ENCODE data around the gene CTDP1. TPM values are rescaled to one million over a fixed set of nuclear protein-coding genes. Genes with fewer than 3 reads are reported as not detected.

Gene CTDP1
- total RNA-seq, 1 donor from 2014 or later = 10.2 TPM

DNA sequence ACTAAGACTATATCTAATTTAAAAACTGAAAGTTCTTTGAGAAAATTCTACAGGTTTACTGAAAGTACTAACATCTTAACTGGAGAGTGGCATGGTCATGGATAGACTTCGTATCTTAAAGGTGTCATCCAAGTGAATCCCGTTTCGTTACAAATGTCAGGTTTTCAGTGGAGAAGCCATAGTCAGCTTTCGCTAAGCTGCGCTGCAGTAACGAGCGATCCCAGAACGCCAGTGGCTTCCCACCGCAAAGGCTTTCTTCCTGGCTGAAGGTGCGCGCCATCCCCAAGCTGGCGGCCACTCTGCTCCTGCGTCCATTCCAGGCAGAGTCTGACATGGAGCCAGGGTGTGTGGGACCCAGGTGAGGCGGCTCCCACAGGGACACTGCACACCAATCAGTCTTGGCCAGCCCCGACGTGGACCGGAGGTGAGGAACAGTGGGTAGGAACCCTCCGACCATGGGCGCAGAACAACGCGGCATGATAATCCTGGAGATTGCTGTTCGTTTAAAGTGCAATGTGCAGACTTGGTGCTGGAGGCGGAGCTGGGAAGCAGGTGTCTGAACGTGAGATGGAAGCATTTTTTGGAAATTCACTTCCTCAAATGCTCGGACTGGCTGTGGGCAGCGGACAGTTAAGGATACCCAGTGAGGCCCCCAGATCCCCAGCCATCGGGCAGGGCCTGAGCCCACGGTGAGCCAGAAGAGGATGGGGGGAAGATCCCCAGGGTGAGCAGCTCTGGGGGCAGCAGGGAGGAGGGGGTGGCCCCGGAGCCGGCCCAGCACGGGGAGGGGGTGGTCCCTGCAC lies 90.3 kb downstream of the CTDP1 start:
- ATAC-seq = no peak
- intact Hi-C loops (cut with micrococcal nuclease) = no loop called here
- no peak for DNase-seq

DNA sequence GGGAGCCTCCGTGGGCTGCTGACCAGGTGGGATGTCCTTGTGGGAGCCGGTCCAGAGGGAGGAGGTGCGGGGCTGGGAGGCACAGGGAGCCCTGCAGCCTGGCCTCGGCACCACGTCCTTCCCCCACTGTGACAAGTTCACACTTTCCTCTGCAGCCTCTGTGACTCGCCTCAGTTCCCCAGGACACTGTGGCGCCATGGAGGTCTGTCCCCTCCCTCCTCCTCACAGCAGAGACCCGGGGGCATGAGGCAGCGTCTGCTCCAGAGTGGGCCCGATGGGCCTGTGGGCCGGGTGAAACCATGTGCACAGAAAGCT lies 90.9 kb downstream of the CTDP1 start:
- intact Hi-C loops (cut with micrococcal nuclease) = no loop called here
- DNase-seq (no peak), ATAC-seq (no peak)

DNA sequence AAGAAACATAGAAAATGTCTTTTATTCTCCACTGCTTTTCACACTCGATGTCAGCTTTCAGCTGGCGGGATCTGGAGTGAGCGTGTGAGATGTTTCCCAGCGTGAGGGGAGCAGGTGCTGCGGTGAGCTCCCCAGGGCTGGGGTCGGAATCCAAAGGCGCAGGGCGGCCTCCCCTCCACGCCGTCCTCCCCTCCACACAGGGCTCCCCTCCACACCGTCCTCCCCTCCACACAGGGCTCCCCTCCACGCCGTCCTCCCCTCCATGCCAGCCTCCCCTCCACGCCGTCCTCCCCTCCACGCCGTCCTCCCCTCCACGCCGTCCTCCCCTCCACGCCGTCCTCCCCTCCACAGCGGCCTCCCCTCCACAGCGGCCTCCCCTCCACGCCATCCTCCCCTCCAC lies 91.2 kb downstream of the CTDP1 start:
- intact Hi-C loops (cut with micrococcal nuclease) = no loop called here
- DNase-seq = no peak
- no peak for ATAC-seq

DNA sequence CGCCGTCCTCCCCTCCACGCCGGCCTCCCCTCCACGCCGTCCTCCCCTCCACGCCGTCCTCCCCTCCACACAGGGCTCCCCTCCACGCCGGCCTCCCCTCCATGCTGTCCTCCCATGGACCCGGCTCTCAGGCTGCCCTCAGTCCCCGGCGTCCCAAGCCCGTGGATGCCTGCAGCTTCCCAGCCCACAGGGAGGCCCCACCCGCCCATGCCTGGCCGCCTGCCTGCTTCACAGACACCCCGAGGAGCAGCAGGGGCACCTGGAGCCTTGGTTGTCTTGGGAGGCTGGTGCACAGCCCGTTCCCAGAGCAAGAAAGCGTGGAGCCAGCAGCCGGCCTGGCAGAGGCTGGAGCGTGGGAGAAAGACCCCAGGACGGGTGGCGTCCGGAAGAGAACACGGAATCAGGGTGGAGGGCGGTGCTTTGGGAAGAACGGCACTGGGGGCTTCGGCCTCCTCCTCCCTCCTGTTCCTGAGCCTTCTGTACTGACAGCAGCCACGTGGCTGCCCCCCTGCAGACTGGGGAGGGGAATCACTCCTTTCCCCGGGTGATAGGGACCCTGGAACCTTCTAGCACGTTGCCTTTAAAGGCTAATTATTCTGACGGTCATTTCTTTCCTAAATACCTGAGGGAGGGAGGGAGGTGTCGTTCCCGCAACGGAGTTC lies 92.0 kb downstream of the CTDP1 start:
- intact Hi-C loops (cut with micrococcal nuclease) = no loop called here
- ATAC-seq = no peak
- DNase-seq = no peak

DNA sequence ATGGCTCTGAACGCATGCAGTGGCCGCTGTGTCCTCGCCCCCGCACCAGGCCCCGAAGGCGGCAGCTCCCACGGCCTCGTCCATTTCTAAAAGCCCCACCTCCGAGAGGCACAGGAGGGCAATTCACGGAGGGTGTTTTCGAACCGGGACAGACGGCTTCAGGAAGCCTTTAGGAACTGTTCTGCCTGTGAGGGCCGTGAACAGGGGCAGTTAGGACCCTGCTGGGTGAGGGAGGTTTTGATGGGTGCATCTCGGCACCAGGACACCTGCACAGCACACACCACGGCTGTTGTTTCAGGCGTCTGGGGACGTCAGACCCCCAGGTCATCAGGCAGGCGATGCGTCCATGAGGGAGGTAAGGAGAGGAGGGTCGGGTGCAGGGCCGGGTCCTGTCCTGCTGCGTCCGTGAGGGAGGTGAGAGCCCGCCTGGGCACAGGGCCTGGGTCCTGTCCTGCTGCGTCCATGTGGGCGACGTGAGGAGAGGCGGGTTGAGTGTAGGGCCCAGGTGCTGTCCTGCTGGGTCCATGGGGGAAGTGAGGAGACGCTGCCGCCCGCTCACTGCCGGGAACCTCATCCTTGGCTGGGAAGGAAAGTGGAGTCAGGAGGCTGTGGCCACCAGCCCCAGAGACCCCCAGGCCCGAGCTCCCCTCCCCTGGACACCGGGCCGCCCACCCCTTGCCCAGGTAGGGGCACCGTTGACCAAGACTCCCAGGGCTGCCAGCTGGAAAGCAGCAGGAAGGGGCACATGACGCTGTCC lies 92.7 kb downstream of the CTDP1 start:
- intact Hi-C loops (cut with micrococcal nuclease) = no loop called here
- ATAC-seq (no peak), DNase-seq (no peak)

DNA sequence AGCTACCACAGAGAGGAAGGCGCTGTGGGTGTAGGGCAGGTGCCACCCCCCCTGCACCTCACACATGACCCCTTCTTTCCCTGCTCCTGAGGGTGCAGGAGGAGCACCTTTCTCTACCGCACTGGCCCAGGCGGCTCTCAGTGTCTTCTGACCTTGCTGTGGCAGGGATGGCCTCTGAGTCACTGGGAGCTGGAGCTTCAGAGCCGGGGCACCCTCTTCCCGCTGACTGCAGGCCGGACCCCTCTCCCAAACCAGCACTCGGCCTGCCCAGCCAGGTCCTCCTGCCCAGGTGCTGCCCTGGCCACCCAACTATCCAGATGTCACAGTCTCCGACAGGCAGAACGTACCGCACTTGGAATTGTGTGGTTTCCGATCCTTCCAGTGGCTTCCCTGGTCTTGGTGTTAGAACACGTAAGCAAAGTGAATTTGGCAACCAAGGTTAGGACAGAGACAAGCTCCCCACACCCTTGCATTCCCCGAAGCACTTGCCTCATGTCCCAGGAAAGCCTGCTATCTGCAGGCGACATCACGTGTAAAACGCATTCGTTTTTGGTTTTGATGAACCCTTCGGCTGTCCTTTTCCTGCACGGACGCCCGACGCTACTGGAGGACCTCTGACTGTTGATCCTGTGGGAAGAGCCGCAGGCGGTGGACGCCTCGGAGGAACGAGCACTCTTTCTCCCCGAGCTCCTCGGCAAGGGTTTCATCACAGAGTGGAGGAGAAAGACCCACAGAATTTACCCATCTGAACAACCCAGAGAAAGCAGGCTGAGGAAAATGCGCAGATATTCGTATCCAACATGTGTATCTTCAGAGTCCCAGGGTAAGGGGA lies 93.5 kb downstream of the CTDP1 start:
- no peak for DNase-seq
- intact Hi-C loops (cut with micrococcal nuclease) = no loop called here
- ATAC-seq = no peak

DNA sequence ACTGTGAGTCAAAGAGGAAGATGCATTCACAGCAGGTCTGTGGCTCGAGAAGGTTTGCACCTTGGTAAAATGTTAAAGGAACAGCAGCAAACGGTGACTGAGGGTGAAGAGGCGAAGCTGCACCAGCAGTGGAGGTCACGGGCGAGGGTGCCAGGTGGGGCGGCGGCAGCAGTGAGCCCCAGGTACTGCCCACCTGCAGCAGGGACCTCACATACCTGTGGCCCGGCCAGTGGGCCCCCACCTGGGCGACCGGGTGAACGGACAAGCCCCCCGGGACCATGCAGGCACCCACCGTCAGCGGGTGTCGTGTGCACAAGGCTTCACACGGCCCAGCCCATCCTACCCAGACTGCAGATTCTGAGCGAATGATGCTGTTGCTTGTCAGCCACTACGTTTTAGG lies 94.5 kb downstream of the CTDP1 start:
- ATAC-seq (no peak), DNase-seq (no peak)
- intact Hi-C loops (cut with micrococcal nuclease) = no loop called here

DNA sequence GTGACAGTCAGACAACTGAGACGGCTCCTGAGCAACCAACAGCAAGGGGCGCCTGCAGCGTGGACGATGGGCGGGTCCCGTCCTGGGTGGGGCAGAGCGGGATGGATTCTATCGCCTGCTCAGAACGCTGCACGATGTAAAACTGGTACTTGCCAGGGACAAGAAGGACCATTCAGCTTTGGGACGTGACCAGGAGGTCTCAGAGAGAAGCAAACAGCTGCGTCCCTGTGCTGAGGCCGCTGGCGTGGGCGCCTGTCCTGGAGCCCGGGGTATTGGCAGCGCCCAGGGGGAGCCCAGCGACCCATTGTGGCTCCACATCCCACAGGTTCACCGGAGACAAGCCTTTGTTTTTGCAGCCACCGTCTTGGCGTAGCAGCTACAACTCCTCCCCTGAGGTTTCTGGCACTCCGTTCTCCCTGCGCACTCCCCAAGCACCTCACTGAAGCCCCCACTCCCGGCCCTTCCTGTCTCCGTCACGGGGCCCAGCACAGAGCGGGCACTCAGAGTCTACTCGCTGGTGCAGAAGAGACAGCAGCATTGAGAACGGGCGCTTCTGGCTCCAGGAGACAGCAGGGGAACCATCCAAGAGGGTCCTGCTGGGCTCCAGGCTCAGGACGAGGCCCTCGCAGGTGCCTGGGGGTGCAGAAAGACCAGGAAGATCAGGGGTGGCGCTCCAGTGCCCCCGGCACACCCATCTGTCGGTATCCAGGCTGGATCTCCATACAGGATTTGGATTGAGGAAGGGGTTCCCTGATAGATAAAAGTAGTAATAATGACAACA lies 96.0 kb downstream of the CTDP1 start:
- ATAC-seq = no peak
- intact Hi-C loops (cut with micrococcal nuclease) = no loop called here
- DNase-seq = no peak

DNA sequence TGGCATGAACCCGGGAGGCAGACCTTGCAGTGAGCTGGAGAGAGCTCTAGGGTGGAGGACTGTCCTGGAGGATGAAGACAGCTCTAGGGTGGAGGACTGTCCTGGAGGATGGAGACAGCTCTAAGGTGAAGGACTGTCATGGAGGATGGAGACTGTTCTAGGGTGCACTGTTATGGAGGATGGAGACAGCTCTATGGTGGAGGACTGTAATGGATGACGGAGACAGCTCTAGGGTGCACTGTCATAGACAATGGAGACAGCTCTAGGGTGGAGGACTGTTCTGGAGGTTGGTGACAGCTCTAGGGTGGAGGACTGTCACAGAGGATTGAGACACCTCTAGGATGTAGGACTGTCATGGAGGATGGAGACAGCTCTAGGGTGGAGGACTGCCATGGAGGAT lies 97.1 kb downstream of the CTDP1 start:
- ATAC-seq (no peak), DNase-seq (no peak)
- intact Hi-C loops (cut with micrococcal nuclease) = no loop called here

DNA sequence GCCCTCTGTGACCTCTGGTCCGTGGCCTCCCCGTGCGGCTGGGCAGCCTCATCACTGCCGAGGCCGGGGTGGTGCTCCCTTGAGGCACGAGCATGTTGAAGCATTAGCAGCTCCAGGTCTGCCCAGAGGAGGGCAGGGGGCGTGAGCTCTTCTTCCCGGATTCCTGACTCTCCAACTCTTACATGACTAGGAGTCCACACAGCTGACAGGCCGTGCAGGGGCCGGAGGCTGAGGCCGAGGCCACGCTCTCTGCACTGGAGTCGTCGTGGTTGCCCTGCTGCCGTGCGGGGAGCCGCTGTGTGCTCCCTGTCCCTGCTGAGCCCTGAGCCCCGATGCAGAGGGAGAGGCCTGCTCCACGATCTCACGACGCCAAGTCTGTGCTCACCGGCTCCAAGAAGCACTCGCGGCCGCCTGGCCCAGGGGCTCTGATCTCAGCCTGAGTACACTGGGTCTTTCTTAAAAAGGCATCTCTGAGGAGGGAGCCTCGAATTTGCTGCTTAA lies 98.7 kb downstream of the CTDP1 start:
- intact Hi-C loops (cut with micrococcal nuclease) = no loop called here
- DNase-seq (no peak), ATAC-seq (no peak)

DNA sequence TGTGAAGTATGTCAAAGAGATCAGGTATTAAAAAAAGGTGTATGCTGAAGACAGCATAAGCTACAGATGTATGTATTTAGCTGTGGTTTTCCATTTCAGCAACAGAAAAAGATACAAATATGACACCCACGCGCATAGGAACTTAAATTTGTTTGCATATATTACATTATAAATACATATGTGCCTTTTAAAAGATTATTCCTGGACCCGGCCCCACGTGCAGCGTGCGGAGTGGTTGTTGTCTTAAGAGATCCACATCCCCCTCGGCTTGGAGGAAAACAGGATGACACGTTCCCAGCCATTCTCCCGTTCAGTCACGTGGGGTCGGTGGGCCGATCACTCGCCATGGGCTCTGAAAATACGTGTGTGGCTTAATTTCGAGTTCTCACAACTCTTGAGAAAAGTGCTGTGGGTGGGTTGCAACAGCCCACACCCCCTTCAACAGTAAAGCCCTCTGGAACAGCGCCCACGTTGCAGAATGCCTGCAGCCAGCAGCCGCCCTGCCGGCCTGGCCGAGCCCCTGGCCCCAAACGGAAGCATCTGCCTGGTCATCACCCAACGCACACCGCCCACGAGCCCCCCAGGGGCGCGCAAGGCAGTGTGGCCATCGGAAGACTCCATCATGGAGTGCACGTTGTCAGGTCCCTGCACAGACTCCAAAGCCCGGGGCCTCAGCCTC lies 99.6 kb downstream of the CTDP1 start:
- DNase-seq (no peak), ATAC-seq (no peak)
- intact Hi-C loops (cut with micrococcal nuclease) = no loop called here

DNA sequence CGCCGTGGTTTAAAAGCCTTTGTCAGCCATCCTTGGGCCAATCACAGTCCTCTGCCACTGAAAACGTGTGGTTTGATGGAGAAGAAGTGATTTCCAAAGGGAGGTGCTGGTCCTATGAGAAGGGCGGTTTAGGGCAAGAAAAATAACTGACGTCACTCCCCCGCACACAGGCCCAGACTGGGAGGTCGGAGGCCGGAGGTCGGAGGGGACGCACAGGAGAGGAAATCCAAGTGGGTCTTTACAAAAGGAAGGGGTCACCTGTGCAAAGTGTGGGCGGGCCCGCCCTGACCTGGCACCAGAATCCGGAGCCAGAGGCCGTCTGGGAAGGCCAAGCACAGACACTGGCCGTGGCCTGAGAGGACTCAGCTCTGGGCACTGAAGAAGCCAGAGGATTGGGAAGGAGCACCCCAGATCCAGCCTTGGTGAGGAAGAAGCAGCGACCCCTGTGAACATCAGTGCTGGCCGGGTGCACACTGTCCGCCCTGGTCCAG lies 100.1 kb downstream of the CTDP1 start:
- DNase-seq (no peak), ATAC-seq (no peak)
- intact Hi-C loops (cut with micrococcal nuclease) = no loop called here

DNA sequence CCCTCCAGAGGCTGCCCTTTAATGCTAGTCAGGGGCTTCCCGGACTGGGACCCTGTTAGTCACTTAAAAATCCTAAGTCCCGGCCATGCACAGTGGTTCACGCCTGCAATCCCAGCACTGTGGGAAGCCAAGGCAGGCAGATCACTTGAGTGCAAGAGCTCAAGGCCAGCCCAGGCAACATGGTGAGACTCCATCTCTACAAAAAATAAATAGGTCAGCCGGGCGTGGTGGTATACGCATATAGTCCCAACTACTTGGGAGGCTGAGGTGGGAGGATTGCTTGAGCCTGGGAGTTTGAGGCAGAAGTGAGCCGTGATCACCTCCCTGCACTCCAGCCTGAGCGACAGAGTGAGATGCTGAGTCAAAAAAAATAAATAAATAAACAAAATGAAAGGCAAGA lies 100.9 kb downstream of the CTDP1 start:
- no peak for ATAC-seq
- intact Hi-C loops (cut with micrococcal nuclease) = no loop called here
- DNase-seq = no peak

DNA sequence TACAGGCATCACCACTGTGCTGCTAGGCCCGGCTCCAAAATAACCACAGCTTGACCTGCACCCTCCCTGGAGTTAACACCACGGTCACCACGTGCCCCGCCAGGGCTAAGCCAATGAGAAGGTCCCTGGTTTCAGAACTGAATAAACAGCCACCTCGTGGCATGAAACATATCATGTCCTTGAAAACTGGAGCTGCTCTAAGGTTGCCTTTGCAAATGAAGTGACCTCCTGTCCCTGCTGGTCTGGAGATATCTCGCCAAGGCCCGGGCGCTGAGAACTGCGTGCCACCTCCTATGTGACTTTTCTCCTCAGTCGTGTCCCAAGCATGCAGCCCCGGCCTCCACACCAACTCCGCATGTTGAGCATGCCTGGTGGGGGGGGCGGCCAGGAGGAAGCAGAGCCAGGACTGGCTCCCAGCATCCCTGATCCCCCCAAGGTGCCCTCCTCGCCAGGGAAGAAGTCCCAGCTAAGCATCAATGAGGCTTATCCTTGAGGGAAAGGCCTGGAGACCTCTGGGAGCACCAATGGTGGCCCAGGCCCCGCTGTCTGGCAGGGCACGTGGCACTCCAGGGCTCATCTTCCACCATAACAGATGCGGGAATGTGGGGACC lies 101.8 kb downstream of the CTDP1 start:
- DNase-seq (no peak), ATAC-seq (no peak)
- intact Hi-C loops (cut with micrococcal nuclease) = no loop called here

DNA sequence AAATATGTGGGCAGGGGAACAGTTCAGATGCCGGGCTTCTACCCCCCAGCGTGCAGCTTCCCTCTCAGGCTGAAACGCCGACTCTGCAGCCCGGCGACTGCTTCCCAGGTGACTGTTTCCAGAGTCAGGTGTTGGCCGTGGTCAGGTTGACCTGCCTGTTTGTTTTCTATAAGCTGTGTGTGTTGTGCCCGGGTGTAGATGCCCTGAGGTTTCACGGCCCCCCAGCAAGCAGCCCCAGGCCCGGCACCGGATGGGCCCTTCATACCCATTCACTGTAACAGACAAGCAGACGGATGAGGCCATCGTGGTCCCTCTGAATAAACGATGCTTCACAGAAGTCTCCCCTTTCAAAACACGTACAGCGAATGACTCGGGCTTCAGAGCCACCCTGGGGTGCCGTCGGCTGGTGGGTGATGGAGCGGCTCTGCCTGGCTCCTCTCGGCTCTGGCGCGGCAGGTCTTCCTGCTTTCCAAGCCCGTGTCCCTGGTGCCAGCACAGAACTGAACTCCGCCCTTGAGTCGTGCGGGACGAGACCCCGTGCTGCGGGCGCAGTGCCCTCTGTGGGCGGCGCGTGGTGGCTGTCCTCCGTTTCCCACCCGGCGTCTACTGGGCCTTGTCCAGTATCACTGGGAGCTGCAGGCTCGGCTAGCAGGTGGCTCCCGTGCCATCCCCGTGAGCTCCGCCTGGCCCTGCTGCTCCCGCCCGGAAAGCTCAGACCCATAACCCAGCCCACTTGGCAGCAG lies 103.1 kb downstream of the CTDP1 start:
- DNase-seq = no peak
- no peak for ATAC-seq
- intact Hi-C loops (cut with micrococcal nuclease) = no loop called here

DNA sequence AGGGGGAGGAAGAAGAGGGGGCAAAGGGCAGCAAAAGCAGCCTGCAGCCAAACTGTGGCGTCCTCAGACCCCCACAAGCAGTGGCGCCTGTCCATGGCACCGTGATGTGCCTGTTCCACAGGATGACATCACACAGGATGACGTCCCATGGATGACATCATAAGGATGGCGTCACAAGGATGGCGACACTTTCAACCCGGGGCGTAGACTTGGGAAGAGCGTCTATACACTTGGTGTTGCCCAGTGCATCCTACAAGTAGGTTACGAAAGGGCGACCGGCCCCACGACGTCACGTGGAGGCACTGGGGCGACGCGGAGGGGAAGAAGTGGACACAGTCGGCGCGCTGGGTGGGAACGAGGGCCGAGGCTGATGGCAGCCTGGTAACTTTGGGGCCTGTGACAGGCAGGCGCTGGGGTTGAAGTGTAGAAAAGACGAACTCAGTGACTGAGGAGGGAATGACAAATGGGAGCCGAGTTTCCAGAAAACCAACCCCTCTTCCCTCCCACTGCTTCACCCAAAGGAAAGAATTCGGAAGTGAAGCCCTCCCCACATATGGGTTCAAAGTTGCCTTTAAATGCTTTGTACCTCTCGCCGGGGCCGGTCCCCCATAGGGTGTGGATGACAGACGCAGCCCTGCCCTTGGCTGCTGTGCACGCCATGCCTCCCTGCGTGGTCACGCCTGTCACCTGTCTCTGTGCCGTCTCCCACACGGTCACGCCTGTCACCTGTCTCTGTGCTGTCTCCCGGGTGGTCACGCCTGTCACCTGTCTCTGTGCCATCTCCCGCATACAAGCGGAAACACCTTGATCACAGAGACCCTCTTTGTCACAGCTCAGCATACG lies 104.7 kb downstream of the CTDP1 start:
- ATAC-seq (no peak), DNase-seq (no peak)
- intact Hi-C loops (cut with micrococcal nuclease) = no loop called here
